Osteoblast (primary cell): ENCODE results near the gene CDKN3. TPM values are rescaled to one million over a fixed set of nuclear protein-coding genes. Genes with fewer than 3 reads are reported as not detected.
A peak's percentile ranks its signal among the peaks of the same experiment; 100 is the strongest.

ENCODE experiments used
- DNase-seq: peaks from one replicate; pipeline ENCODE4 v3.0.0; 2011; ENCODE audit warnings: low spot score, mixed read lengths; ENCODE audit not compliant: insufficient read length; ENCODE audit errors: missing footprints
- H2AFZ ChIP-seq: 2 replicates; pipeline ENCODE4 v1.6.0; 2011; ENCODE audit warnings: mild to moderate bottlenecking, low read length
- H3K27ac ChIP-seq: 2 replicates; pipeline ENCODE4 v1.5.1; 2011; ENCODE audit warnings: mild to moderate bottlenecking, low read depth, low read length, moderate library complexity
- H3K27me3 ChIP-seq: 2 replicates; pipeline ENCODE4 v1.6.0; 2012; ENCODE audit warnings: mild to moderate bottlenecking, control low read depth, inconsistent platforms, low read length, moderate library complexity; ENCODE audit not compliant: insufficient read depth
- H3K36me3 ChIP-seq: 2 replicates; pipeline ENCODE4 v1.5.1; 2011; ENCODE audit warnings: mild to moderate bottlenecking, low read length, control low read depth, moderate library complexity; ENCODE audit not compliant: insufficient read depth
- H3K4me1 ChIP-seq: 2 replicates; pipeline ENCODE4 v1.5.1; 2011; ENCODE audit warnings: mild to moderate bottlenecking, low read length, control low read depth, moderate library complexity; ENCODE audit not compliant: insufficient read depth
- H3K4me2 ChIP-seq: 2 replicates; pipeline ENCODE4 v1.6.0; 2011; ENCODE audit warnings: mild to moderate bottlenecking, low read length; ENCODE audit not compliant: insufficient read depth
- H3K4me3 ChIP-seq: fragments of 200-600 bp; sonication (generic); 3 replicates; pipeline ENCODE4 v1.5.1; 2012; ENCODE audit warnings: mild to moderate bottlenecking, low read length, inconsistent platforms; ENCODE audit not compliant: insufficient read depth
- H3K79me2 ChIP-seq: 2 replicates; pipeline ENCODE4 v1.6.0; 2012; ENCODE audit warnings: mild to moderate bottlenecking, low read length, control low read depth, inconsistent platforms; ENCODE audit not compliant: insufficient read depth
- H3K9me3 ChIP-seq: 2 replicates; pipeline ENCODE4 v1.5.1; 2011; ENCODE audit warnings: low read depth, low read length, control low read depth
- H4K20me1 ChIP-seq: 2 replicates; pipeline ENCODE4 v1.6.0; 2012; ENCODE audit warnings: mild to moderate bottlenecking, low read length, control low read depth; ENCODE audit not compliant: insufficient read depth
- CTCF ChIP-seq: IDR thresholded peaks from 2 replicates; pipeline ENCODE4 v1.5.1; 2011; ENCODE audit warnings: mild to moderate bottlenecking, low read depth, low read length, moderate library complexity; ENCODE audit errors: extremely low read depth
- total RNA-seq: library from RNA; depleted of rRNA; stranded (reverse); fragments of >200 nt; gene quantifications from 2 replicates; pipeline ENCODE4 v1.2.3, GENCODE V29; 2012

The CDKN3 gene
- total RNA-seq, 1 donor = 7.6 TPM

DNA sequence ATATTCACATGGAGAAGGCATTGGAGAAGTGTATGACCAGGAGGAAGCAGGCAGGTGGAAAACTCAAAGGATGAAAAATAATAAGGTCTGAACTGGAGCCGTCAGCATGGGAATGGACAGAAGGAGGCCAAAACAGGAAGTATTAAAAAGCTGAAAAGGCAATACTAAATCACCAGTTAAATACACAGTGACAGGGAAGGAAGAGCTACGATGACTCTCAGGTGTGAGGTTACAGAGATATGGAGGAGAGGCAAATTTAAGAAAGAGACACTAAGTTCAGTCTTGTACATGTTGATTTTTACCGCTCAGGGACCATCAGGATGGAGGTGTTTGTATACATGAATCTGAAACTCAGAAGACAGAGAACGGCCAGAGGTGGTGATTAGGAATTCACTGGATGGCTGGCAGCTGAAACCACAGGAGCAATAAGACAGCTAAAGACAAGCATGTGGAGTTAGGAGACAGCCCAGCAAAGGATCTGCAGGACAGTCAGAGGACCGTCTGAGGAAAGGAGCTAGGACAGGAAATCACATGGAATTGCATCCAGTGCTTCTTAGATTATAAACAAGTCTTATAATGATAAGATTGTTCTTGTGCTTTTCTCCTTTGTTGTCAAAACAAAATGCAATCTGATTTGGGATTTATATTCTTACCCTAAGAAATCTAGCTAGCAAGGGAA lies 33.9 kb upstream of the CDKN3 start:
- Histone ChIP-seq H3K36me3 (no peaks in the 10 kb centered on the region), H3K79me2 (no peaks in the 10 kb centered on the region), H3K9me3 (no peaks in the 10 kb centered on the region), H3K4me2 (no peak overlapping the region), H3K27me3 (peaks cover 16% of the 10 kb centered on the region), H3K4me3 (no peak overlapping the region), H2AFZ (peak overlapping the region; percentile 31), H4K20me1 (no peaks in the 10 kb centered on the region), H3K4me1 (peaks cover 16% of the 10 kb centered on the region), H3K27ac (no peak overlapping the region)
- DNase-seq = no peak
- TF ChIP-seq CTCF = no peak

DNA sequence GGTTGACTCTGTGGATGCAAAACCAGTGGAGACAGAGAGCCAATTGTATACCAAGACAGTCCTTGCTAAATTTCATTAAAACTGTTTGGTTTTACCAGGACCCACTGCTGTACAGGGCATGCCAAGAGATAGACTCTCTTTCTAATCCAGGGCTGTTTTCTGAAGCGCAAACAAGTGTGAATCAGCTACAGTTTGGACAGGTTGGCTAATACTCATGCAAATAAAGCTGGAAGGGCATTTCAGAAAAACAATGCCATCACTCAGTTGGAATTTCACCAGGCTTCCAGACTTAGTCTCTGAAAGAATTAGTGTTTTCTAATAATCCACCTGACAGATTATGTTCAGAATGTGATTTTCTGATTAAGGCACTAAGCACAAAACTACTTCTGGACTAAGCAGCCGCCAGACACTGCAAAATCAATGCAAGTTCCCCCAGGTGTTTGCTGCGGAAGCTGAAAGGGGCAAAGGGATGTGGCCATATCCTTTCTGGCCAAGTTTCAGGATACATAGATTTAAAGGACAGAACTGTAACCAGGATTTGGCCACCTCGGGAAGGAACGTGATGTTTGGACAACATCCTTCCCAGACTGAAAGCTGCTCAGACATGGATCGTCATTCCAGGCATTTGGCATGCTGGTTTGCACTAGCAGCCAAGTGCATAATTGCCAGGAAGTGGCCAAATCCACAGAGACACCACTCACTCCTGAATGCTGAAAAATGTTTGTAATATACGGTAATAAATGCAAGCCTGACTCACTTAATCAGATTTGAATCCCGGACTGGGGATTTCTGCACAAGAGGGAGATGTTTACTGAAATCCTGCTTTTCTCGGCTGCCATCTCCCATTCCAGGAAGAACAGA lies 32.0 kb upstream of the CDKN3 start:
- Histone ChIP-seq H3K4me1 (peaks cover 16% of the 10 kb centered on the region), H3K4me3 (peak overlapping the region; percentile 53), H4K20me1 (no peaks in the 10 kb centered on the region), H3K79me2 (no peaks in the 10 kb centered on the region), H3K27ac (peak overlapping the region; percentile 69), H3K36me3 (no peaks in the 10 kb centered on the region), H3K9me3 (no peaks in the 10 kb centered on the region), H2AFZ (peak overlapping the region; percentile 57), H3K4me2 (peak overlapping the region; percentile 80), H3K27me3 (peaks cover 9% of the 10 kb centered on the region)
- TF ChIP-seq CTCF = no peak
- DNase-seq = no peak

DNA sequence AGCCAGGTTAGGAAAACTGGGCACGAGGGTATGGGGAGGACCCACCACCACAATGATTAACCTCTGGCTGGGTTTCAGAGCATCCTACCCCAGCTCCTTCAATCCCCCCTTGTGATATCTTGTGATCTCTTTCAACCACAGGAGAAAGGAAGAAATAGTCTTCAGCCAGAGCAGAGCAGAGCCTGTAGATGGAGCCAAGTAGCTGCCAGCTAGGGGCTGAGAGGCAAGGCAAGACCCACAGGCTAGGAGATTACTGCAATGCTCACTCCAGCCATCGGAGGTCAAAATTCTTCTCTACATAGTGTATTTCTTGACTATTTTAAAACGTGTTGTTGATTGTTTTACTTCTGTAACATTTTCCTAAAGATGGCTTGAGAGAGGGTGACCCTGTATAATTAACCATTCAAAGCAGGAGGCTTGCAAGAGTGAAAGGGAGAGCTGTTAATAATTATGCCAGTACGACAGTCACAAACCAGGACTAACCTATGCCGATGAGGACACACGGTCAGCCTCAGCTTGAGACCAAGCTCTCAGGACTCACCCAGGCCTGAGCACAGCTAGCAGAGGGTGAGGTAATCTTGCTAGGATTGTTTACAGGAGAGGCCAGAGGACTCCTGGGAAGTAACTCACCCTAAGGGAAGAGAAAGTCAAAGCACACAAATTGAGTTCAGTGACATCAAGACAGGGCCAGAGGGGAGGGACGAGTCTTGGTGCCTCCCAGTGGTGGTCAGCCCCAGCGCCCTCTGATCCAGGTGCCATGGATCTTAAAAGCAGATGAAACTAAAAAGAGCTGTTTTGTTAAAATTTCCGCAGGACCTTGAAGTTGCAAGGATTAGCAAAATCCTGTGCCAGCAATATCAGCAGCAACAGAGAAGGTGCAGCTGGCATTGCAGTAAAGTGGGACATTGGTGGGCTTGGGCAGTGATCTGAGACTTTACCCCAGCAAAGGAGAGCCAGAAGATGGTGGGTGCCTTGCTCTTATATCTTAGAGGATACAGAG lies 29.8 kb upstream of the CDKN3 start:
- Histone ChIP-seq H3K79me2 (no peaks in the 10 kb centered on the region), H2AFZ (peak overlapping the region; percentile 64), H3K4me1 (peaks cover 16% of the 10 kb centered on the region), H3K27ac (no peak overlapping the region), H3K4me3 (no peak overlapping the region), H3K36me3 (no peaks in the 10 kb centered on the region), H4K20me1 (no peaks in the 10 kb centered on the region), H3K27me3 (peaks cover 5% of the 10 kb centered on the region), H3K9me3 (no peaks in the 10 kb centered on the region), H3K4me2 (no peak overlapping the region)
- DNase-seq = no peak
- peak; percentile 89 for TF ChIP-seq CTCF
